ENCODE results near the gene KIF5A. TPM values are rescaled to one million over a fixed set of nuclear protein-coding genes. Genes with fewer than 3 reads are reported as not detected.

Gene KIF5A
- total and polyA plus RNA-seq, 2 of the 4 experiments (the other 2 are of a cell fraction), result 0.15 to 0.18 TPM

- no peak overlapping the region for H3K4me3 ChIP-seq (ENCODE audit: insufficient read depth, low read depth, low read length)
- H3K56ac ChIP-seq (ENCODE audit: extremely low read depth, insufficient read depth, low read length), result no peak overlapping the region
- H3K23ac ChIP-seq (ENCODE audit: low read depth, low read length), result no peak overlapping the region
- no peak overlapping the region for H2BK15ac ChIP-seq (ENCODE audit: low read depth, low read length)
- H3K9me3 ChIP-seq (ENCODE audit: control insufficient read depth, insufficient read depth, low read length), result no peaks in the 10 kb centered on the region
- ATAC-seq (ENCODE audit: low read depth) (no peak), DNase-seq (no peak)
- no peak for TF ChIP-seq CHD1 (IDR thresholded peaks at IDR 0.05; ENCODE audit: low read depth, low read length)
- no peak for TF ChIP-seq RAD21 (IDR thresholded peaks at IDR 0.05; ENCODE audit: low read length)
- no peak for TF ChIP-seq RFX5 (IDR thresholded peaks at IDR 0.05; ENCODE audit: low read depth, low read length)
- TF ChIP-seq ELK1 (IDR thresholded peaks at IDR 0.05; ENCODE audit: borderline replicate concordance, low read depth, low read length), result no peak
- in situ Hi-C loops (cut with MboI; ENCODE audit: low sequenced_read_pairs) (no loop called here), intact Hi-C loops (cut with micrococcal nuclease) (no loop called here), dilution Hi-C loops (cut with HindIII; ENCODE audit: low sequenced_read_pairs, unreplicated experiment) (no loop called here)
- no peak overlapping the region for H3K14ac ChIP-seq (replicated peaks; ENCODE audit: low read depth, low read length)
- no CpG with 5 or more reads among the region's 8 CpGs for WGBS, 2 experiments (ENCODE audit: extremely low coverage in 2 of 2, insufficient read length in 1 of 2)
- H3K4me1 ChIP-seq (ENCODE audit: control insufficient read depth, insufficient read depth, low read length), result no peaks in the 10 kb centered on the region
- peaks cover 6% of the 10 kb centered on the region; the same call in 1 of the 2 replicates for H3K9me1 ChIP-seq (ENCODE audit: insufficient read depth, low read length)
- no peak overlapping the region for H4K8ac ChIP-seq (ENCODE audit: low read depth in 2 of 2, low read length in 2 of 2)
- peaks cover 22 to 46% of the 10 kb centered on the region in 2 experiments for H3K79me1 ChIP-seq (ENCODE audit: low read depth in 1 of 2, low read length in 2 of 2)
- no peak overlapping the region for H2BK5ac ChIP-seq (ENCODE audit: low read depth, low read length, poor library complexity, severe bottlenecking)
- ChIA-PET POLR2A (ENCODE audit: unreplicated experiment) (no interaction called here), CTCF (no interaction called here)
- no peak overlapping the region for H2AK9ac ChIP-seq (replicated peaks; ENCODE audit: low read depth, low read length, poor library complexity)
- H3K27ac ChIP-seq (ENCODE audit: insufficient read depth, low read length), result no peak overlapping the region
- H4K91ac ChIP-seq (ENCODE audit: insufficient read depth, low read depth, low read length), result no peak overlapping the region
- no peaks in the 10 kb centered on the region for H3K27me3 ChIP-seq (ENCODE audit: control insufficient read depth, insufficient read depth, low read length)
- H3K36me3 ChIP-seq (ENCODE audit: control insufficient read depth, insufficient read depth, low read length), result peaks cover 70% of the 10 kb centered on the region
- no peak overlapping the region for H2BK120ac ChIP-seq (ENCODE audit: low read depth, low read length)
- no TSS peak for BruUV-seq (replicated peaks)
- H3K18ac ChIP-seq (ENCODE audit: low read depth, low read length), result no peak overlapping the region
- no peak overlapping the region for H4K5ac ChIP-seq (ENCODE audit: low read depth, low read length)
- peaks cover 4% of the 10 kb centered on the region for H4K20me1 ChIP-seq (ENCODE audit: insufficient read depth, low read length)
- no peak overlapping the region for H2AFZ ChIP-seq (replicated peaks; ENCODE audit: low read length, poor library complexity)
- H3K9ac ChIP-seq (ENCODE audit: low read depth, low read length), result no peak overlapping the region
- no peak overlapping the region for H3K4ac ChIP-seq (ENCODE audit: low read depth, low read length)
- no peak overlapping the region for H3K4me2 ChIP-seq (ENCODE audit: low read depth, low read length)
- no peak overlapping the region for H2BK20ac ChIP-seq (ENCODE audit: low read depth, low read length)
- no peak overlapping the region for H2AK5ac ChIP-seq (ENCODE audit: low read depth, low read length)
Observed at GRCh38 chr12:57533108-57533507, 16.7 kb upstream of the KIF5A start.
